GM13976 (cell line): ENCODE measurements around the gene RASGRP1.

Source experiments
- DNase-seq: peaks from one replicate; pipeline ENCODE4 v3.0.0; 2012; ENCODE audit warnings: low spot score
- CTCF ChIP-seq: IDR thresholded peaks from 2 replicates; pipeline ENCODE4 v1.5.1; 2012; ENCODE audit warnings: borderline replicate concordance, mild to moderate bottlenecking; ENCODE audit not compliant: insufficient read depth; ENCODE audit errors: extremely low read depth, missing control alignments, control extremely low read depth
- in situ Hi-C: fragments of 300-500 bp; cut with MboI; formaldehyde crosslinking; loops from one replicate; pipeline ENCODE4 v1.12.0; 2022; ENCODE audit warnings: low sequenced_read_pairs, mixed read lengths, inconsistent platforms; ENCODE audit not compliant: unreplicated experiment

The RASGRP1 gene

GRCh38 chr15:38553071-38553470, 11.5 kb downstream of the RASGRP1 start:
- no peak for DNase-seq
- TF ChIP-seq CTCF = no peak
- in situ Hi-C loops = no loop called here

- in situ Hi-C loops = no loop called here
- TF ChIP-seq CTCF = no peak
- no peak for DNase-seq
These were observed 12.6 kb downstream of the RASGRP1 start for GRCh38 chr15:38551720-38552648.

GRCh38 chr15:38549222-38549621, 15.4 kb downstream of the RASGRP1 start:
- DNase-seq = no peak
- in situ Hi-C loops = no loop called here
- no peak for TF ChIP-seq CTCF

- in situ Hi-C loops = no loop called here
These were observed 17.2 kb downstream of the RASGRP1 start for GRCh38 chr15:38547255-38547997.

GRCh38 chr15:38545179-38545578, 19.4 kb downstream of the RASGRP1 start:
- in situ Hi-C loops = no loop called here
- TF ChIP-seq CTCF = no peak
- DNase-seq = no peak

More at GRCh38 chr15:38547255-38547997, 17.2 kb downstream of the RASGRP1 start:
- no peak for TF ChIP-seq CTCF
- DNase-seq = no peak

- no peak for TF ChIP-seq CTCF
- DNase-seq = no peak
- in situ Hi-C loops = no loop called here
These were observed 23.6 kb downstream of the RASGRP1 start for GRCh38 chr15:38541026-38541425.
